ENCODE measurements around the gene FAM227B.

DNA sequence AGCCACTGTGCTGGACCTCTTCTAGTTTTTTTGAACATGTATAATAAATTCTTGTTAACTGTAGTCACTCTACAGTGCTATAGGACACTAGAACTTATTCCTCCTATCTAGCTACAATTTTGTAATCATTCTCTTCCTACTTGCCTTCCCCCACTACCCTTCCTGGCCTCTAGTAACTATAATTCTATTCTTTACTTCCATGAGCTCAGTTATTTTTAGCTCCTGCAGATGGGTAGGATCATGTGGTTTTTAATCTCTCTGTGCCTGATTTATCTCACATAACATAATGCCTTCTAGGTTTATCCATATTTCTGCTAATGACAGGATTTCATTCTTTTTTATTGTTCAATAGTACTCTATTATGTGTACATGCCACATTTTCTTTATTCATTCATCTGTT is 310.7 kb downstream of the FAM227B start:
- TF ChIP-seq POLR2A (IDR thresholded peaks at IDR 0.05): no peak
- TF ChIP-seq, protein P1, sequence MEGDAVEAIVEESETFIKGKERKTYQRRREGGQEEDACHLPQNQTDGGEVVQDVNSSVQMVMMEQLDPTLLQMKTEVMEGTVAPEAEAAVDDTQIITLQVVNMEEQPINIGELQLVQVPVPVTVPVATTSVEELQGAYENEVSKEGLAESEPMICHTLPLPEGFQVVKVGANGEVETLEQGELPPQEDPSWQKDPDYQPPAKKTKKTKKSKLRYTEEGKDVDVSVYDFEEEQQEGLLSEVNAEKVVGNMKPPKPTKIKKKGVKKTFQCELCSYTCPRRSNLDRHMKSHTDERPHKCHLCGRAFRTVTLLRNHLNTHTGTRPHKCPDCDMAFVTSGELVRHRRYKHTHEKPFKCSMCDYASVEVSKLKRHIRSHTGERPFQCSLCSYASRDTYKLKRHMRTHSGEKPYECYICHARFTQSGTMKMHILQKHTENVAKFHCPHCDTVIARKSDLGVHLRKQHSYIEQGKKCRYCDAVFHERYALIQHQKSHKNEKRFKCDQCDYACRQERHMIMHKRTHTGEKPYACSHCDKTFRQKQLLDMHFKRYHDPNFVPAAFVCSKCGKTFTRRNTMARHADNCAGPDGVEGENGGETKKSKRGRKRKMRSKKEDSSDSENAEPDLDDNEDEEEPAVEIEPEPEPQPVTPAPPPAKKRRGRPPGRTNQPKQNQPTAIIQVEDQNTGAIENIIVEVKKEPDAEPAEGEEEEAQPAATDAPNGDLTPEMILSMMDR (IDR thresholded peaks at IDR 0.05): no peak

Data from testis (tissue), 2 donors.